Stimulated activated CD8-positive, alpha-beta memory T cell treated with anti-CD3 and anti-CD28 coated beads, Interleukin-7, amount 100 ng/mL, for 4 hours (primary cell): ENCODE data around the gene OBSCN.
"Not testable (repeated sequence)": the region's sequence is repeated elsewhere in the genome, so short reads cannot be mapped to it uniquely, and the experiment has no call there.

Experiments used
- DNase-seq, 2 donors: peaks; one replicate each; pipeline ENCODE4 v3.0.0-alpha.2; 2020; ENCODE audit warnings: low read depth in 2 of 2

The OBSCN gene

DNA sequence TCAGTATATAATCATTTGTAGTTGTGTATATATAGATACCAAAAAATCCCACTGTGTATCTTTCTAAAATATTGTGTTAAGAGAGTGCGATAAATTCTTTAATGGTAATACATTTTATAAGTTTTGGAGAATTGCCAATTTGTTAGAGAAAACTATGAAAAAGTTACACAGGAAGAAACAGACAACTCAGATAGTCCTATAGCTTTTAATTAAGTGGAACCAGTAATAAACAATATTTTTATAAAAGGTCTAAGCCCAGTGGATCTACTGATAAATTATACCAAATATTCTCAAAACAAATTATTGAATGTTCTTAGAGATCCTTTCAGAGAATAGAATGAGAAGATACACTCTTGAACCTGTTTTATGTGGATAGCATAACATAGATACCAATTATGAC is 50.6 kb downstream of the OBSCN start:
- DNase-seq = no peak

GRCh38 chr1:228259368-228259894 is 51.6 kb downstream of the OBSCN start:
- DNase-seq = no peak

- DNase-seq = no peak
Observed at GRCh38 chr1:228259951-228260350, 52.1 kb downstream of the OBSCN start.

GRCh38 chr1:228261706-228262105 is 53.9 kb downstream of the OBSCN start:
- DNase-seq = no peak

- DNase-seq = no peak
Observed at GRCh38 chr1:228262475-228262874, 54.6 kb downstream of the OBSCN start.

GRCh38 chr1:228263636-228264035 is 55.8 kb downstream of the OBSCN start:
- no peak for DNase-seq

- DNase-seq = no peak
Observed at GRCh38 chr1:228264090-228264829, 56.4 kb downstream of the OBSCN start.

GRCh38 chr1:228265167-228265566 is 57.3 kb downstream of the OBSCN start:
- no peak for DNase-seq

DNA sequence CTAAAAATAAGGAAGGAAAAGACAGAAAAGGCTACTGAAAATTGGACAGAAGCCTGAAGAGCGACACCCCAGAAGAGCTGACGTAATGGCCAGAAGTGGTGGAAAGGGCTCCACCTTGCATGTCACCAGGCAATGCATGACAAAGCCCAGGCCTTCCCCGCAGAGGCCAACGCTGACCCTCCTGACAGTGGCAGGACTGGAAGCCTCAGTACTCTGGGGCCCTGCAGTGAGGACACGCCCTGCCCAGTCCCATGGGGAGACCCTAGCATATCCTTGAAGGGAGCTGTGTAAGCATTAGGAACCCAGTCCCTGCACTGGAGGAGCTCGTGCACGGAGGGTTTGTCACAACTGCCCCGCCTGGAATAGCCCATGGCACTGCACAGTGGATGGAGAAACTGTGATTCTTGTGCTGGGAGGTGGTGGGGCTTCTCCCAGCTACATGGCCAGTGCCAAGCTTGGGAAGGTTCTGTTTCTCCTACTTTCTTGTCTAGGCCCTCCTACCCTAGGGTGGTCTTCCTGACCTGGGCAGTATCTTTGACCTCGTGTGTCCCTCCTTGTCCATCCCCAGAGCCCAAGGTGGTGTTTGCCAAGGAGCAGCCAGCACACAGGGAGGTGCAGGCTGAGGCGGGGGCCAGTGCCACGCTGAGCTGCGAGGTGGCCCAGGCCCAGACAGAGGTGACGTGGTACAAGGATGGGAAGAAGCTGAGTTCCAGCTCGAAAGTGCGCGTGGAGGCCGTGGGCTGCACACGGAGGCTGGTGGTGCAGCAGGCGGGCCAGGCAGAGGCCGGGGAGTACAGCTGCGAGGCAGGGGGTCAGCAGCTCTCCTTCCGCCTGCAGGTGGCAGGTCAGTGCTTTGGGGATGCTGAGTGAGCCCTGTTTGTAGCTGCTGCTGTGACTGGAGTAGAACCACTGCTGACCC is 60.4 kb downstream of the OBSCN start:
- DNase-seq = no peak

GRCh38 chr1:228268881-228269265 is 61.0 kb downstream of the OBSCN start:
- no peak for DNase-seq

GRCh38 chr1:228269431-228269830 is 61.6 kb downstream of the OBSCN start:
- not testable (repeated sequence) for DNase-seq

DNA sequence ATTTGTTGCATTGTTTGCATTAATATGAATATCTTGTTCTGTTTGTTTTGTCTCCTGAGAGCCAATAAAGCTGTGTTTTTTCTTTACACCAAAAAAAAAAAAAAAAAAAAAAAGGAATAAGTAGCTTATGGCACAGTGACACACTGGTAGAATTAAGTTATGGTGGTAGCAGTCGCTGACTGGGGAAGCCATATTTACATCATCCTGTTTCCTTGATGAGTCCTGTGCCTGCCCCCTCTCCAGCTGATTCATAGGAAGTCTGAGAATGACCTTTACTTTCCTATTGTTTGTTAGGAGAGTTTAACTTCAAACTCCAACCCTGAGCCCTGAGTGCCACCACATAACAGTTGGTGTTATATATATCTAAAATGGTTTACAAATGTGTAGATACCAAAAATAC is 62.2 kb downstream of the OBSCN start:
- DNase-seq = no peak

DNA sequence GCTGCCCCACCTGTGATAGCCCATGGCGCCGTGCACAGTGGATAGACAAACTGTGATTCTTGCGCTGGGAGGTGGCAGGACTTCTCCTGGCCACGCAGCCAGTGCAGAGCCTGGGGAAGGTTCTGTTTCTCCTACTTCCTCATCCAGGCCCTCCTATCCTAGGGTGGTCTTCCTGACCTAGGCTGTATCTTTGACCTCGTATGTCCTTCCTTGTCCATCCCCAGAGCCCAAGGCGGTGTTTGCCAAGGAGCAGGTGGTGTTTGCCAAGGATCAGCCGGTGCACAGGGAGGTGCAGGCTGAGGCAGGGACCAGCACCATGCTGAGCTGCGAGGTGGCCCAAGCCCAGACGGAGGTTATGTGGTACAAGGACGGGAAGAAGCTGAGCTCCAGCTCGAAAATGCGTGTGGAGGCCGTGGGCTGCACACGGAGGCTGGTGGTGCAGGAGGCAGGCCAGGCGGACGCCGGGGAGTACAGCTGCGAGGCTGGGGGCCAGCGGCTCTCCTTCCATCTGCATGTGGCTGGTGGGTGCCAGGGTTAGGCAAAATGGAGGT is 63.9 kb downstream of the OBSCN start:
- DNase-seq = no peak

- DNase-seq = no peak
Observed at GRCh38 chr1:228272331-228272791, 64.5 kb downstream of the OBSCN start.

GRCh38 chr1:228272831-228273571 is 65.2 kb downstream of the OBSCN start:
- DNase-seq = no peak

GRCh38 chr1:228273720-228274451 is 66.0 kb downstream of the OBSCN start:
- no peak for DNase-seq

DNA sequence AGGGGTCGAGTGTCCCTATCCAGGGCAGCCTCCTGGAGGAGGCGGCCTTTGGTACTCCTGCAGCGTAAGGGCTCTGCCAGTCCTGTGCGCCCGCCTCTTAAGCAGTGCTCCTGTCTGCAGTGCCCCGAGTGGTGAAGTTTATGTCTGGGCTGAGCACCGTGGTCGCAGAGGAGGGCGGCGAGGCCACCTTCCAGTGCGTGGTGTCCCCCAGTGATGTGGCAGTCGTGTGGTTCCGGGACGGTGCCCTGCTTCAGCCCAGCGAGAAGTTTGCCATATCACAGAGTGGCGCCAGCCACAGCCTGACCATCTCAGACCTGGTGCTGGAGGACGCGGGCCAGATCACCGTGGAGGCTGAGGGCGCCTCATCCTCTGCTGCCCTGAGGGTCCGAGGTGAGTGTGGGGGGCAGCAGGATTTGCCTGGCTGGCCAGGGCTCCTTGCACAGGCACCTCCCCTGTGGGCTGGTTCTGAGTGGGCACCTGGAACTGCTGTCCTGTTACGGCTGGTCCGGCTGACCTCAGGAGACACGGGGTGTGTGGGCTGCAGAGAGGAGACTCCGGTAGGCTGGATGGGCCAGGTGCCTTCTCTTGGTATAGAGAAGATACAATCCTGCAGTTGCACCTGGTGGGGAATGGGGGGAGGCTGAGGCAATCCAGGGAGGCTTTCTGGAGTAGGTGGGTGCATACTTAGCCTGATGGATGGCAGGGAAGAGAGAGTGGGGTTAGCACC is 66.8 kb downstream of the OBSCN start:
- no peak for DNase-seq

GRCh38 chr1:228275179-228275429 is 67.3 kb downstream of the OBSCN start:
- no peak for DNase-seq

DNA sequence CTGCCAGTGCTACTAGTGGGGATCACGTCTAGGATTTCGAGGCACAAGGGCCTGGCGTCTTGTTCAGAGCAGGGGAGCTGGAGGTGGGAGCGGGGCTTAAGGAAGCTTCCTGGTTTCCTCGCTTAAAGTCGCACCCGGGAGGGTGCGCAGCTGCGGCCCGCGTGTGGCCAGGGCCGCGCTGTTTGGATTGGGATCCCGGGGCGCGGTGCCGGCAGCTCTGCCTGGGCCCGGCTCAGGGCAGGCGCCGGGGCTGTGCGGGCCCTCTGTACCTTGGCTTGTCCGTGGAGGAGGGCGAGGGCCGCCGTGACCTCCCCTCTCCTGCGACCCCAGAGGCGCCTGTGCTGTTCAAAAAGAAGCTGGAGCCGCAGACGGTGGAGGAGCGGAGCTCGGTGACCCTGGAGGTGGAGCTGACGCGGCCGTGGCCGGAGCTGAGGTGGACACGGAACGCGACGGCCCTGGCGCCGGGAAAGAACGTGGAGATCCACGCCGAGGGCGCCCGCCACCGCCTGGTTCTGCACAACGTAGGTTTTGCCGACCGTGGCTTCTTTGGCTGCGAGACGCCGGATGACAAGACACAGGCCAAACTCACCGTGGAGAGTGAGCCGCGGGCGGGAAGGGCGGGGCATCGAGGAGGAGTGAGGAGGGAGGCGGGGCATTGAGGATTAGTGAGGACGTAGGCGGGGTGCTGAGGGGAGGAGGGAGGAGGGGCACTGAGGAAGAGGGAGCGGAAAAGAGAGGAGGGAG is 67.8 kb downstream of the OBSCN start:
- peak; percentile 88 to 90 for DNase-seq
